ENCODE data around the gene IMMP2L.

- TF ChIP-seq, protein P1, sequence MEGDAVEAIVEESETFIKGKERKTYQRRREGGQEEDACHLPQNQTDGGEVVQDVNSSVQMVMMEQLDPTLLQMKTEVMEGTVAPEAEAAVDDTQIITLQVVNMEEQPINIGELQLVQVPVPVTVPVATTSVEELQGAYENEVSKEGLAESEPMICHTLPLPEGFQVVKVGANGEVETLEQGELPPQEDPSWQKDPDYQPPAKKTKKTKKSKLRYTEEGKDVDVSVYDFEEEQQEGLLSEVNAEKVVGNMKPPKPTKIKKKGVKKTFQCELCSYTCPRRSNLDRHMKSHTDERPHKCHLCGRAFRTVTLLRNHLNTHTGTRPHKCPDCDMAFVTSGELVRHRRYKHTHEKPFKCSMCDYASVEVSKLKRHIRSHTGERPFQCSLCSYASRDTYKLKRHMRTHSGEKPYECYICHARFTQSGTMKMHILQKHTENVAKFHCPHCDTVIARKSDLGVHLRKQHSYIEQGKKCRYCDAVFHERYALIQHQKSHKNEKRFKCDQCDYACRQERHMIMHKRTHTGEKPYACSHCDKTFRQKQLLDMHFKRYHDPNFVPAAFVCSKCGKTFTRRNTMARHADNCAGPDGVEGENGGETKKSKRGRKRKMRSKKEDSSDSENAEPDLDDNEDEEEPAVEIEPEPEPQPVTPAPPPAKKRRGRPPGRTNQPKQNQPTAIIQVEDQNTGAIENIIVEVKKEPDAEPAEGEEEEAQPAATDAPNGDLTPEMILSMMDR (IDR thresholded peaks at IDR 0.05): no peak
- no peak for TF ChIP-seq POLR2A (IDR thresholded peaks at IDR 0.05)
Measured at GRCh38 chr7:111266613-111267012, 295.7 kb downstream of the IMMP2L start.

All from right lobe of liver (tissue), 4 donors.